ENCODE data around the gene LDLRAD4. TPM values are rescaled to one million over a fixed set of nuclear protein-coding genes. Genes with fewer than 3 reads are reported as not detected.

The LDLRAD4 gene
- total and polyA plus RNA-seq, 2 experiments from 2014 or later, result 0.73 to 1.9 TPM

- no peak for TF ChIP-seq ZNF462 (CRISPR knock-in tag; IDR thresholded peaks at IDR 0.05)
Observed at GRCh38 chr18:13520306-13520705, 301.7 kb downstream of the LDLRAD4 start (continued).

GRCh38 chr18:13520741-13521140, 302.2 kb downstream of the LDLRAD4 start:
- no peak overlapping the region for H3K27ac ChIP-seq (ENCODE audit: low read depth)
- H3K79me2 ChIP-seq (replicated peaks; ENCODE audit: insufficient read depth), result no peaks in the 10 kb centered on the region
- no peaks in the 10 kb centered on the region for H3F3A ChIP-seq (replicated peaks; ENCODE audit: low read depth)
- Mint-ChIP-seq H3K4me1 (no peaks in the 10 kb centered on the region), H3K4me3 (no peak overlapping the region), H3K36me3 (ENCODE audit: low read depth) (no peaks in the 10 kb centered on the region), H3K9me3 (peaks cover 3% of the 10 kb centered on the region; the same call in 1 of the 3 replicates), H3K27me3 (ENCODE audit: insufficient read depth, low read depth, poor library complexity) (no peaks in the 10 kb centered on the region), H3K27ac (no peak overlapping the region)
- no peaks in the 10 kb centered on the region for H3K36me3 ChIP-seq (ENCODE audit: insufficient read depth)
- no peak overlapping the region for H3K4me2 ChIP-seq
- ATAC-seq, result no peak
- no peak for TF ChIP-seq CREB1 (CRISPR knock-in tag; IDR thresholded peaks at IDR 0.05; ENCODE audit: low read depth)
- no peak for TF ChIP-seq POLR2AphosphoS5 (IDR thresholded peaks at IDR 0.05; ENCODE audit: low read depth)
- no peak for TF ChIP-seq ZNF462 (CRISPR knock-in tag; IDR thresholded peaks at IDR 0.05)
- no peak for TF ChIP-seq NANOG (IDR thresholded peaks at IDR 0.05; ENCODE audit: borderline replicate concordance)
- TF ChIP-seq REST (IDR thresholded peaks at IDR 0.05; ENCODE audit: unreplicated experiment), result no peak
- TF ChIP-seq EZH2phosphoT487 (IDR thresholded peaks at IDR 0.05; ENCODE audit: unreplicated experiment), result no peak
- H3K4me3 ChIP-seq, result no peak overlapping the region
- no peaks in the 10 kb centered on the region for H3K9me2 ChIP-seq (ENCODE audit: insufficient read depth)
- H3K4me1 ChIP-seq (ENCODE audit: insufficient read depth), result no peaks in the 10 kb centered on the region
- no peak overlapping the region for H2AFZ ChIP-seq
- DNase-seq (ENCODE audit: low spot score), result no peak
- H3K27me3 ChIP-seq (ENCODE audit: insufficient read depth), result no peaks in the 10 kb centered on the region
- no peaks in the 10 kb centered on the region for H4K20me1 ChIP-seq (replicated peaks; ENCODE audit: insufficient read depth)

Data from GM23338 (cell line).